Pancreas (tissue), 10 donors: ENCODE data around the gene BACE2. TPM values are rescaled to one million over a fixed set of nuclear protein-coding genes. Genes with fewer than 3 reads are reported as not detected.

Source experiments
- ATAC-seq, 4 donors: fragments of 200-7000 bp; cut with Tn5 transposase; one replicate each; pipeline versions ENCODE4 v1.8.0 to v1.9.1; 2020; ENCODE audit warnings: mild to moderate bottlenecking in 4 of 4, moderate library complexity in 4 of 4
- DNase-seq, 6 donors: peaks; one replicate each; pipeline ENCODE4 v3.0.0-alpha.2; 2020
- FAIRE-seq: peaks from 2 replicates; lab custom pipeline; 2012; peaks lifted over from hg19 to GRCh38; lab: Jason Lieb, UNC
- H3K27ac ChIP-seq, 4 donors: fragments of 200-600 bp; sonication (generic); 1 replicate in 3 of 4; 2 replicates in 1 of 4; pipeline versions ENCODE4 v1.5.0 to v1.8.0; 2020
- H3K27me3 ChIP-seq, 4 donors: fragments of 200-600 bp; one replicate each; pipeline ENCODE4 v1.8.0; 2021
- H3K36me3 ChIP-seq, 3 donors: fragments of 200-600 bp; sonication (generic) in 1 of 3; one replicate each; pipeline versions ENCODE4 v1.5.0 to v1.8.0; 2020 to 2021
- H3K4me1 ChIP-seq, 3 donors: fragments of 200-600 bp; one replicate each; pipeline ENCODE4 v1.8.0; 2021
- H3K4me3 ChIP-seq, 4 donors: fragments of 200-600 bp; sonication (generic) in 2 of 4; one replicate each; pipeline versions ENCODE4 v1.5.0 to v1.8.0; 2020 to 2021
- H3K9me3 ChIP-seq, 4 donors: fragments of 200-600 bp; one replicate each; pipeline ENCODE4 v1.8.0; 2021
- CTCF ChIP-seq, 4 donors: fragments of 200-600 bp; sonication (generic) in 3 of 4; IDR thresholded peaks; one replicate each; pipeline versions ENCODE4 v1.5.0 to v1.8.0; 2021; ENCODE audit warnings: antibody characterized with exemption in 4 of 4
- WGBS, 2 donors: extraction: QIAGEN DNeasy Blood & Tissue Kit; methylation state at CpG; one replicate each; pipeline ENCODE4 v1.1.7; 2013; 5-methylcytosine and 5-hydroxymethylcytosine counted together
- intact Hi-C, 3 donors: fragments of 100-400 bp; cut with DNase I; formaldehyde crosslinking; loops; one replicate each; pipeline versions ENCODE4 v1.11.1 to v1.14.2; 2022
- polyA plus RNA-seq, 2 donors: library from polyadenylated mRNA; stranded (reverse); fragments of 200-250 nt; gene quantifications; one replicate each; pipeline ENCODE4 v1.2.3, GENCODE V29; 2013
- total RNA-seq, 6 donors: library from RNA; stranded (reverse); fragmentation: NEBNext Ultra II Directional in 4 of 6; extraction: Animal tissue kit (Norgen Biotek cat#: 25700) in 4 of 6; gene quantifications; one replicate each; pipeline versions ENCODE4 v1.2.1 to v1.2.4, GENCODE V29; 2021 to 2023
- donor health status: healthy with polysubstance abuse.
- donor health status: DM: no; HTN: no; CAD: no; lungs with moderate emphysema.
- donor health status: DM: no; HTN: no; CAD: no.
- donor health status: control.
- donor health status: control.
- donor health status: Bipolar disorder and iron deficiency.
- donor health status: DM: yes; HTN: yes; CAD: no.
- donor health status: DM: no; HTN: no; CAD: no.
- donor health status: DM: no; HTN: no; CAD: no.
- donor health status: DM: yes; HTN: yes; CAD: no.

Gene BACE2
- total and polyA plus RNA-seq, 8 donors: 14.4 to 85.6 (median 42.9) TPM

- H3K9me3 ChIP-seq: no peaks in the 10 kb centered on the region
- H3K36me3 ChIP-seq: no peaks in the 10 kb centered on the region
- TF ChIP-seq CTCF (IDR thresholded peaks at IDR 0.05): no peak
- no peaks in the 10 kb centered on the region for H3K27me3 ChIP-seq
- H3K4me3 ChIP-seq: peak overlapping the region in 2 of 4 donors; percentile 13 to 14
- intact Hi-C loops: no loop called here
- H3K4me1 ChIP-seq: peaks cover 0 to 8% (median 6%) of the 10 kb centered on the region in 3 donors
- 58% methylated on average over 8 of the region's 8 CpGs for WGBS, 2 donors
- ATAC-seq: peak; percentile 4 to 36 (median 24)
- H3K27ac ChIP-seq: peak overlapping the region in 2 of 4 donors; percentile 69 to 81
- FAIRE-seq: no peak
- no peak for DNase-seq
Measured at GRCh38 chr21:41220208-41220733, 52.3 kb downstream of the BACE2 start.

DNA sequence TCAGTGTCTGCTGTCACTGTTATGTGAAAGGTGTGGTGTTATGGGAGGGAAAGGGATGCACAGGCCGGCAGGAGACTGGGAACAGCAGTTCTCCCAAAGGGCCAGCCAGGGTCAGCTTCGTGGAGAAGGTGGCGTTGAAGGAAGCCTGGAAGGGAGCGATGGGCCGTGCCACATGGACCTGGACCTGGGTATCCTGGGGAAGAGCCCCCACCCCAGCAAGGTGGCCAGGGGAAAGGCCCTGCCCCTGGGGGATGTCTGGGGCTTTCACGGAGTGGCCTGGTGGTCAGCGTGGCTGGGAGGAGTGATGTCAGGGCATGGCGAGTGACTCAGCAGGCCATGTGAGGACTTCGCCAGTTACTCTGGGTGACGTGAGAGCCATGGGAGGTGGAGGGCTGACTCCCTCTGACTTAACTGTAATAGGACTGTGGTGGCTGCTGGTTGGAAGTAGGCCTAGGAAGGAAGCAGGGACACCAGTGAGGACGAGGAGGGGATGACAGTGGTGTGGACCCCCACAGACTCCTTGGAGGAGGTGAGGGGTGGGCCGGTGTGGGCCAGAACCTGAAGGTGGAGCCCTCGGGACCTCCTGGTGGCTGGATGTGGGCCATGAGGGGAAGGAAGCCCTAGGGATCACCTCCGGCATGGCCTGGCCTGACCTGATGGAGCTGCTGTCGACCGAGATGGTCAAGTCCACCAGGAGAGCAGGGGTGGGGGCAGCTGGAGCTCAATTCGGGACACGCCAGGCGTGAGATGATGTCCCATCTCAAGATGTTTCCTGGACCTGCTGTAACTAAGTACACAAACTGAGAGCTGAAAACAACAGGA is 54.5 kb downstream of the BACE2 start:
- DNase-seq (no peak), ATAC-seq (no peak), FAIRE-seq (no peak)
- no peaks in the 10 kb centered on the region for H3K9me3 ChIP-seq
- H3K4me3 ChIP-seq: no peak overlapping the region
- H3K27me3 ChIP-seq: no peaks in the 10 kb centered on the region
- no peak overlapping the region for H3K27ac ChIP-seq
- no peaks in the 10 kb centered on the region for H3K36me3 ChIP-seq
- intact Hi-C loops: no loop called here
- 94 to 95% methylated on average over 19 of the region's 19 CpGs for WGBS, 2 donors
- H3K4me1 ChIP-seq: peaks cover 0 to 8% (median 6%) of the 10 kb centered on the region in 3 donors
- no peak for TF ChIP-seq CTCF (IDR thresholded peaks at IDR 0.05)

- peak in 1 of 6 donors; percentile 38 for DNase-seq
- ATAC-seq: no peak
- Histone ChIP-seq H3K27ac (no peak overlapping the region), H3K9me3 (no peaks in the 10 kb centered on the region), H3K27me3 (no peaks in the 10 kb centered on the region), H3K4me1 (no peaks in the 10 kb centered on the region), H3K36me3 (no peaks in the 10 kb centered on the region), H3K4me3 (no peak overlapping the region)
- WGBS, 2 donors: 93 to 94% methylated on average over 8 of the region's 8 CpGs
- no peak for FAIRE-seq
- TF ChIP-seq CTCF (IDR thresholded peaks at IDR 0.05): no peak
- intact Hi-C loops: no loop called here
Measured at GRCh38 chr21:41226853-41227252, 58.9 kb downstream of the BACE2 start.

DNA sequence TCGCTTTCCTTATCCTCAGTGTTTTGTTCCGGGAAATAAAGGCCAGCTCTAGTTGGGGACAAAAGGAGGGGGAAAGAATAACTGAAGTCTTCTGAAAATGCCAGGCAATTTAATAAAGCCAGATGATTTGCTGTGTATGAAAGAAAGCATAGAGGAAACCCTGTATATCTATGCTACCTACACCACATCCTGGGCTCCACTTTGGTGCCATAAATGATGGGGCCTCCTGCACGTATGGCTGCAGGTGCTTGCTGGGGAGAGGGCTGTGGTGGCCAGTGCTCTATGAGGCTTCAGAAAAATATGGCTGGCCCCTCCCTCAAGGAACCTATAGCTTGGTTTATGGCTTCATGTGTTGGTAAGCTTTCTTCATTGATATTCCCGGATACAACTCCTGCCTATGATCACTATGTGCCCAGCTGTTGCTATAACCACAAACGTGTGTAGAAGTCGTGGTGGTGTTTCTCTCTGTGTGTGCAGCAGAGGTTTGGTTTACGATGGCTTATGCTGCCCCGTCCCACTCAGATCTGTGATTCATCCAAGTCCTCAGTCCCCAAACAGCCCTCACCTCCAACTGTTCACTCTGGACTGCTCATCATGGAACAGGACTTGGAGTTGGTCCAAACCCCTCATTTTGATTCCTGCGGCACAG is 59.5 kb downstream of the BACE2 start:
- FAIRE-seq (no peak), ATAC-seq (peak in 1 of 4 donors; percentile 22), DNase-seq (no peak)
- no peaks in the 10 kb centered on the region for H3K27me3 ChIP-seq
- no peak overlapping the region for H3K27ac ChIP-seq
- no peak for TF ChIP-seq CTCF (IDR thresholded peaks at IDR 0.05)
- H3K9me3 ChIP-seq: no peaks in the 10 kb centered on the region
- no peak overlapping the region for H3K4me3 ChIP-seq
- no peaks in the 10 kb centered on the region for H3K4me1 ChIP-seq
- H3K36me3 ChIP-seq: no peaks in the 10 kb centered on the region
- 94 to 96% methylated on average over 9 of the region's 9 CpGs for WGBS, 2 donors
- intact Hi-C loops: no loop called here
